Activated effector memory CD4-positive, alpha-beta T cell treated with anti-CD3 and anti-CD28 coated beads, Interleukin-2, amount 50 U/mL, for 16 hours (primary cell): Measurements from ENCODE around the gene MEGF6.

ENCODE experiments used
- DNase-seq: peaks from one replicate; pipeline ENCODE4 v3.0.0-alpha.2; 2020

The MEGF6 gene

GRCh38 chr1:3568815-3569435, 42.4 kb downstream of the MEGF6 start:
- no peak for DNase-seq

- DNase-seq: no peak
Observed at GRCh38 chr1:3566951-3567804, 44.1 kb downstream of the MEGF6 start.

GRCh38 chr1:3566003-3566885, 45.1 kb downstream of the MEGF6 start:
- DNase-seq: no peak

- DNase-seq: no peak
Observed at GRCh38 chr1:3564921-3565831, 46.1 kb downstream of the MEGF6 start.

DNA sequence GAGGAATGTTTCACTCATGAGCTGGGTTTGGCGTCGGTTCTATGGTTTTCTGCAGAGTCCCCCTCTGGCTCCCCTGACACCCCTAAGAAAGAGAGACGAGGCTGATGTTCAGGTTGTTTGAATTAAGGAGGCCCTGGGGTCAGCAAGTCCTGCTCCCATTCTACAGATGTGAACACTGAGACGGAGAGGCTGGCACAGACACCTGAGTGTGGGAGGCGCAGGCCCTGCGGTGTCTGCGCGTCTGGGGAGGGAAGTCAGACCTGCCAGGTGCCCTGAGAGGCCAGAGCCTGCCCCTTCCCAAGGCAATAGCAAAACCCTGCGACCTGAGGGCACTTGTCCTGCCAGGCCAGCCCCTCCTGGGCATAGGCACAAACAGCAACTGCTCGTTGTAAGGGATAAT, 47.7 kb downstream of the MEGF6 start:
- DNase-seq: no peak

- DNase-seq: no peak
Observed at GRCh38 chr1:3563125-3563524, 48.2 kb downstream of the MEGF6 start.

DNA sequence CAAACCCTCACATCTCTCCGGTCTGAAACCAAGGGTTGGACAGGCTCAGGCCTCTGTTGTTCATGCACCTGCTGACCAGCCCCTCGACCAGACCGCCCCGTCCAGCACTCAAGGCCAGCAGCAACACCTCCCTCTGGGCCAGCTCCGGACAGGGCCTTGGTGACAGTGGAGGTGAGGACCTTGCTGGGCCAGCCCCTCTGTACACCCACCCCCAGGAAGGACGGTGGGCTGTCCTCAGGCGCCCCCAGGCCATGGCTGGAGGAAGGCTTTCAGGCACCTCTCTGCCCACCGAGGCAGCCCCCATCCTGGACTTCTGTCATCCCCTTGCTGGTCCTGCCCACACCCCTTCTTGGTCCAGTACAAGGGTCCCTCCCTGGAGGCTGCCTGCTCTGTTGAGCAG, 48.6 kb downstream of the MEGF6 start:
- DNase-seq: no peak

DNA sequence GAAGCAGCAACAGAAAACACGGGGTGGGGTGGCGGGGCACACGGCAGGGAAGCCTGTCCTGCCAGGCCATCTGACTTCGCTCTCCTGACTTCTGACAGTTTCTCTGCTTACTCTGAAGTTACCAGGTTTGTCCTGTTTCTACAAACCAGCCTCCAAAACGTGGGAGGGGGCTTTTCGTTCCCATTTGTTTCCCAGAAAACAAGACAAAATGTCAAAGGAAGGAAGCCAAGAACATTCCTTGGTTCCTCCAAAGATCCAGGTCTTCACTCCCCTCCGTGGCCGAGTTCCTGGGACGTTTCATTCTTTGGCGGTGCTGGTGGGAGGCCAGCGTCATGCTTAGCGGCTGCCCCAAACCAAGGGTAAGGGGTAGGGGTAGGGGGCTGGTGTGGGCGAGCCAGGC, 49.6 kb downstream of the MEGF6 start:
- no peak for DNase-seq

DNA sequence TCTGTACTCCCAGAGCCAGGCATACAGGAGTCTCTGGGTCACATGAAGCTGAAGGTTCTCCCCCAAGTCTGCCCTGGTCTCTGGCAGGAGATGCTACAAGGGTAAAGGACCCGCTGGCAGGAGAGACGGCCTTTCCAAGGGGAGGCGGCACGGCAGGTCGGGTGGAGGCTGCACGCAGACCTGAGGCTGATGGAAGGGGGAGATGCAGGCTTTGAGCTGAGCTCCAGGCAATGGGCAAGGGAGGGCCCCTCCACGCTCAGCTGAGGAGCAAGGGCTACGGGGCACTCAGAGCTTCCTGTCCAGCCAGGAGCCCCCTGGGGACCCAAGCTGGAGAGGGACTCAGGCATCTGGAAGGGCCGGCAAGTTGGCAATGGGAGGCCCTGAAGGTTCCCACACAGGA, 50.3 kb downstream of the MEGF6 start:
- no peak for DNase-seq

DNA sequence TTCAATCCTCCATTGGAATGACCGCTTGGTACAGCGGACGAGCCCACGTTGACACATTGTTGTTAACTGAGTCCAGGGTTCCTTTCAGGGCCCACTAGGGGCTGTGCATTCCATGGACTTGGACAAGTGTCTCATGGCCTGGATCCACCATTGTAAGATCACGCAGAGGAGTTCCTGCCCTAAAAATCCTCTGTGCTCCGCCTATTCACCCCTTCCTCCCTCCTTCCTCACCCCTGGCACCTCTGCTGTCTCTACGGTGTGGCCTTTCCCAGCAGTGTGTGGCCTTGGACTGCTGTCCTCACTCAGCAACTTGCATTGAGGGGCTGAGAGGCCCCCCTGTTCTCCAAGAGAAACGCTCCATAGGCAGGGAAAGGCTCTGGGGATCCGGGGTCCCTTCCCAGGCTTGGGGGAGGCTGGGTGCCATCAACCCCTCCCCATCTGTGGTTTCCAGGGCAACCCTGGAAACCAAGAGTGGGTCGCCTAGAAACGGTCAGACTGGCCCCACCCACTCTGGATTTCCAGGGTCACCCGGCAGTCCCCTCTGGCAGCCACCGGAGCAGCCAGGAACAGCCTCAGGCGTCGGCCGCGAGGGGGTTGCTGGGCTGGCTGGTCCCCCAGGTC, 50.9 kb downstream of the MEGF6 start:
- no peak for DNase-seq

- DNase-seq: no peak
Observed at GRCh38 chr1:3558036-3558726, 53.1 kb downstream of the MEGF6 start.

DNA sequence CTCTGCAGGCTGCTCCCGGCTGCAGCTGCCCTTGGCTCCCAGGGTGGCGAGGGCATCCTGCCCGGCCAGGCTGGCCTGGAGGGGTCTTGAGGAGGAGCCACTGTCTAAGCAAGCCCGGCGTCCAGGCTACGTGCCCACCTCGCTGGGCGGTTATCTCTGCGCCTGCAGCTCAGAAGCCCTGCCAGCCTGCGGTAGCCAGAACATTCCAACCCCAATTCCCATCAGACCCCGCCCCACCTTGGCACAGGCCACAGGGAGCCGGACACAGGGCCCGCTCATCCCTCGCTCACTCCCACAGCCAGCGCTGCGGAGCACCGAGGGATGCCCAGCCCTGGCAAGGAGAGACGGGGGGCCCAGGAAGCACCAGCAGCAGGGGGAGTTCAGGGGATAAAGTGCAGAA, 53.9 kb downstream of the MEGF6 start:
- no peak for DNase-seq

DNA sequence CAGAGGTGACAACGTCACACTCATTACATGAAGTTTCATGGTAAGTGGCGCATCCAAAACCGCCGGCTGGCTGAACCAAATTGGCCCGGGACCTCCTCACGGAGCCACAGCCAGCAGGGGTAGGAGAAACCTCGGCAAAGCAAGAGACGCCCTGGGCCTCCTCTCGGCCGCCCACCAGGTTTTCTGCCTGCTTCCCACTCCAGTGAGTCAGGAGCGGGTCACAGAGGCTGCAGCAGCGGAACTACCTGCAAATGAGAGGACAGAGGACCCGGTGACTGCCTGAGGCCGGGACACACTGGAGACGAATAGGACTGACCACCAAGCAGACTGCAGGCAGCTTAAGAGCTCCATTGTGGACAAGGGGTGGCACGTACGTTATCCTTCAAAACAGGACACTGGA, 55.0 kb downstream of the MEGF6 start:
- DNase-seq: no peak

DNA sequence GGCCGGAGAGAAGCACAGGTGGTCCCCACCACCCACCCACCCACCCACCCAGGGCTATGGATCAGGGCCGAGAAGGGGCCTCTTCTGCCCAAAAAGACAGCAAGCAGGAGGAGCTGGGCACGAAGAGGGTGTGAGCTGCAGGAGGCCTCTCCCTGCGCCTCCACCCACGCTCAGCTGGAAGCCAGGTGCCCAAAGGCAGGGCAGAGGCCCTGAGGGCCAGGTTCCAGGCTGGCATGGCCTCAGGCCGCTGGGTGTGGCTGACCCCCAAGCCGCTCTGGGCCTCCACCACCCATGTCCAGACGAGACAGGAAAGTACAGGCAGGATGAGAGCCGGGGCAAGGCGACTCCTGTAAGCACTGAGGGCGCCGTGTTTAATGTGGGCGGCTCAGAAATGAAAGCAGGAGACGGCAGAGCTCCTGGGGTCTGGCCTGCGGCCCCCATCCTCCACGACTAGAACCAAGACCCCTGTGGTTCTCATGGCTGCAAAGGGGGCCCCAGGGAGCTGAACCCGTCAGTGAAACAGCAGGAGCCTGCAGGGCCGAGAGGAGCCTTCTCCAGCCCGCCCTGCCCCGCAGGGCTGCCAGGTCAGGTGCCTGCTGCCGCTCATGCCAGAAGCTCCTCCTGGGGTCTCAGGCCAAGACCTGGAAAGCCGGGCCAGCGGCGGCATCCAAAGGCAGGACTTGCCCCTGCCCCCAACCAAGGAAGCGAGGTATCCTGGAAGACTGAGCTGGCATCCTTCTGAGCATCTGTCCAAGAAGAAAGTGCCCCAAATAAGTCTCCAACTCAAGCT, 56.0 kb downstream of the MEGF6 start:
- DNase-seq: no peak

- no peak for DNase-seq
Observed at GRCh38 chr1:3553940-3554223, 57.4 kb downstream of the MEGF6 start.

DNA sequence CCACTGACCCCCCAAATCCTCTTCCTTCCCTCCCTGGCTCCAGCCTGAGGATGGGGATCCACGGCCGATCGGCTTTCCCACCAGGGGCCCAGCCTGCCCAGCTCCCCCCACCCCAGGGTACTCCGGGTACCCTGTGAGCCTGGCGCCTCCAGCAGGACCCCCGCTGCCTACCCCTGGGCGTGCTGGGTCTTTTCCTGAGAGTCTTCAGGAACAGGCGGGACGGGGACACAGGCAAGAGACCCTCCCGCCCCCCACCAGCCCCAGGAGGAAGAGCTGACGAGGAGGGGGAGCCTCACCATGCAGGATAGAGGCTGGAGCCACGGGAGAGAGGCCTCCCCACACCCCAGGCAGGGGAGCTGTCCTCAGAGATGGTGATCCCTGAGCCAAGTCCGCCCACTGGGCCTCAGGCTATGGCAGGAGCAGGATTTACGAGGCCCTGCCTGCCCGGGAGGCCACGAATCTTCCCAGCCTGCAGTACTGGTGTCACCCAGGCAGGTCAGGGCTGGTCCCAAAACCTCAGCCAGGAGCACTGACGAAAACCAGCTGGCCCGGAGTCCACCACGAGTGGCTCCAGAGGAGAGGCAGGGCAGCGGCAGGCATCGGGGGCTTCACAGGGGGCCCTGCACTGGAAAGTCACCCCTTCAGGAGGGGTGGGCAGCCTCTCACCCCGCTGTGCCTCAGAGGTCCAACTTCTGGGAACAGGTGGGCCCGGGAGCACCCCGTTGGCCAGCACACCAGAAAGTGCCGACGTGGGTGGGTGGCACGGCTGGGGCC, 58.0 kb downstream of the MEGF6 start:
- DNase-seq: no peak

- no peak for DNase-seq
Observed at GRCh38 chr1:3552751-3553150, 58.6 kb downstream of the MEGF6 start.

GRCh38 chr1:3552176-3552575, 59.1 kb downstream of the MEGF6 start:
- DNase-seq: no peak

- DNase-seq: no peak
Observed at GRCh38 chr1:3551711-3552110, 59.6 kb downstream of the MEGF6 start.

DNA sequence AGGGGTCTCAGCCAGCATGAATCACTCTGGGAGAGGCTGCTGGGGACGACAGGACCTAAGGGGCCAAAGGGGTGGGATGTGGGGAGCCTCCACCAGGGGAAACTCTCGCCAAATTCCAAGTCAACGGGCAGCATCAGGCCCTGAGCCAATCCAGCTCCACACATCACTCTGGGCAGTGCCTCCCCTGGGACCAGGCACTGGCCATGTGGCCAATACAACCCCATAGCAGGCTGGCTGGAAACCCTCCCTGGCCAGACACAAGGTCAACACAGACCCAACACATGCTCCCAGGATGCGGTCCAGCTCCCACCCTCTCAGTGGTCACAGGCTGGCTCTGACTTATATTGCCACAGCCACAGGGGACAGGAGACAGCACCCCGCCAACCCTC, 60.0 kb downstream of the MEGF6 start:
- no peak for DNase-seq
